PC-3 (cell line): ENCODE data around the gene POU2F1. TPM values are rescaled to one million over a fixed set of nuclear protein-coding genes. Genes with fewer than 3 reads are reported as not detected.

Experiments used
- ATAC-seq: fragments of 200-7000 bp; cut with Tn5 transposase; 2 replicates; pipeline ENCODE4 v1.9.1; 2020; ENCODE audit warnings: mild to moderate bottlenecking, moderate library complexity
- BruUV-seq: library from RNA; stranded (reverse); fragments of 400-500 nt; replicated peaks from 2 replicates; lab custom pipeline; 2021; lab: Mats Ljungman, UMichigan
- CTCF ChIA-PET: fragments of 300-600 bp; sonication (Branson Sonifier 250); formaldehyde crosslinking; loops from one replicate; lab custom pipeline; 2022; ENCODE audit warnings: antibody characterized with exemption; lab: Charles Lee
- POLR2A ChIA-PET: fragments of 300-600 bp; sonication (Branson Sonifier 250); formaldehyde crosslinking; loops from one replicate; lab custom pipeline; 2022; ENCODE audit warnings: antibody characterized with exemption; ENCODE audit not compliant: unreplicated experiment; lab: Charles Lee
- DNase-seq: peaks from one replicate; pipeline ENCODE4 v3.0.0-alpha.2; 2015
- H2AFZ ChIP-seq: fragments of 300-600 bp; sonication (generic); 2 replicates; pipeline ENCODE4 v1.6.0; 2016; ENCODE audit warnings: antibody characterized with exemption, low read length
- H3F3A ChIP-seq: fragments of 300-600 bp; sonication (generic); one replicate; pipeline ENCODE4 v1.6.0; 2017; ENCODE audit warnings: antibody characterized with exemption, low read length, control low read depth, mild to moderate bottlenecking; ENCODE audit not compliant: unreplicated experiment
- H3K27ac ChIP-seq: fragments of 300-600 bp; sonication (generic); 2 replicates; pipeline ENCODE4 v1.5.1; 2016; ENCODE audit warnings: mild to moderate bottlenecking, low read length
- H3K27me3 ChIP-seq: fragments of 300-600 bp; sonication (generic); 2 replicates; pipeline ENCODE4 v1.6.1; 2016; ENCODE audit warnings: low read length, mixed read lengths
- H3K36me3 ChIP-seq: fragments of 300-600 bp; sonication (generic); 2 replicates; pipeline ENCODE4 v1.6.1; 2016; ENCODE audit warnings: low read depth, mixed run types, low read length, mixed read lengths
- H3K4me1 ChIP-seq: fragments of 300-600 bp; sonication (generic); 2 replicates; pipeline ENCODE4 v1.5.1; 2016; ENCODE audit warnings: low read length; ENCODE audit not compliant: insufficient read depth
- H3K4me2 ChIP-seq: fragments of 300-600 bp; sonication (generic); 2 replicates; pipeline ENCODE4 v1.6.0; 2016; ENCODE audit warnings: low read length
- H3K4me3 ChIP-seq: fragments of 300-600 bp; sonication (generic); 2 replicates; pipeline ENCODE4 v1.5.1; 2016; ENCODE audit warnings: mild to moderate bottlenecking, low read length, mixed read lengths
- H3K79me2 ChIP-seq: fragments of 300-600 bp; sonication (generic); 2 replicates; pipeline ENCODE4 v1.6.1; 2017; ENCODE audit warnings: low read length, mixed read lengths
- H3K9ac ChIP-seq: fragments of 300-600 bp; sonication (generic); 2 replicates; pipeline ENCODE4 v1.6.0; 2016; ENCODE audit warnings: mild to moderate bottlenecking, low read length
- H3K9me2 ChIP-seq: fragments of 300-600 bp; sonication (generic); replicated peaks from 2 replicates; pipeline ENCODE4 v1.6.1; 2016; ENCODE audit warnings: mixed run types, low read length, mixed read lengths
- H3K9me3 ChIP-seq: fragments of 300-600 bp; sonication (generic); 2 replicates; pipeline ENCODE4 v1.6.1; 2016; ENCODE audit warnings: low read length, mixed read lengths
- H4K20me1 ChIP-seq: fragments of 300-600 bp; sonication (generic); 2 replicates; pipeline ENCODE4 v1.6.1; 2016; ENCODE audit warnings: low read length, mixed read lengths
- CTCF ChIP-seq: fragments of 300-600 bp; sonication (generic); conservative IDR thresholded peaks from 2 replicates; pipeline ENCODE4 v1.5.1; 2017; ENCODE audit warnings: antibody characterized with exemption, low read depth, mild to moderate bottlenecking, low read length
- EZH2 ChIP-seq: fragments of 300-600 bp; sonication (generic); IDR thresholded peaks from one replicate; pipeline ENCODE4 v1.6.1; 2017; ENCODE audit warnings: antibody characterized with exemption, mild to moderate bottlenecking, low read length; ENCODE audit not compliant: unreplicated experiment
- EZH2phosphoT487 ChIP-seq: fragments of 300-600 bp; sonication (generic); IDR thresholded peaks from 2 replicates; pipeline ENCODE4 v1.6.1; 2018; ENCODE audit warnings: mild to moderate bottlenecking, antibody characterized with exemption, low read length, borderline replicate concordance
- intact Hi-C: fragments of 100-400 bp; cut with micrococcal nuclease; formaldehyde crosslinking; loops from 2 replicates; pipeline ENCODE4 v1.9.0; 2023
- total RNA-seq: library from RNA; depleted of rRNA; stranded (reverse); fragments of >200 nt; gene quantifications from 2 replicates; pipeline ENCODE4 v1.2.3, GENCODE V29; 2014

Gene POU2F1
- total RNA-seq, 1 experiment from 2014 or later = 8.7 TPM

DNA sequence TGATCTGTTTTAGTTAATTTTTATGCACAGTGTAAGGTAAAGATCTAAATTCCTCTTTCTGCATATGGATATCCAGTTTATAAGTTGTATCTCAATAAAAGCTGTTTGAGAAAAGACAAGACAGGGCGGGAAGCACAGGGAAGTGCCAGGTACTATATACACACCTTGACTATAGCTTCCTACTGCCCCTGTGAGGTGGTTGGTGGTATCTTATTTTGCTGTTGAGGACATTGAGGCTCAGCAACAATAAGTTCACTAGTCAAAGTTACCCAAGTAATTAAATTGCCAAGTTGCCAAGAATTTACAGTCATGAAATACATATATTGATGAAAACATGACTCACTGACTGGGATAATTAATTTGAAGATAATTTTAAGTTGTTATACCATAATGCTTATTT is 188.5 kb downstream of the POU2F1 start:
- no peaks in the 10 kb centered on the region for H3K9me3 ChIP-seq
- intact Hi-C loops = no loop called here
- H3K9me2 ChIP-seq = no peaks in the 10 kb centered on the region
- no peak overlapping the region for H3K27ac ChIP-seq
- no TSS peak for BruUV-seq
- H3K4me2 ChIP-seq = no peak overlapping the region
- H3K36me3 ChIP-seq = peaks cover 15% of the 10 kb centered on the region; the same call in 1 of the 2 replicates
- H3K4me3 ChIP-seq = no peak overlapping the region
- peaks cover 4% of the 10 kb centered on the region for H3F3A ChIP-seq
- ChIA-PET CTCF (interaction anchor here (0.6 to 1.0 kb wide), 2 partner anchors 141 to 388 kb away, joined by 4 to 5 read pairs; no protein-coding TSS in a partner anchor), POLR2A (interaction anchor here (0.5 to 0.6 kb wide), 2 partner anchors 8 to 42 kb away, joined by 3 to 5 read pairs; no protein-coding TSS in a partner anchor)
- no peaks in the 10 kb centered on the region for H3K27me3 ChIP-seq
- H3K4me1 ChIP-seq = peaks cover 15% of the 10 kb centered on the region
- peak; percentile 56 for DNase-seq
- no peaks in the 10 kb centered on the region for H3K79me2 ChIP-seq
- 0 out of 2 replicates have a peak, but pooled peaks have one; percentile 34 for ATAC-seq
- H3K9ac ChIP-seq = no peak overlapping the region
- no peaks in the 10 kb centered on the region for H4K20me1 ChIP-seq
- TF ChIP-seq EZH2 (no peak), CTCF (peak; percentile 64), EZH2phosphoT487 (no peak)
- H2AFZ ChIP-seq = no peak overlapping the region

DNA sequence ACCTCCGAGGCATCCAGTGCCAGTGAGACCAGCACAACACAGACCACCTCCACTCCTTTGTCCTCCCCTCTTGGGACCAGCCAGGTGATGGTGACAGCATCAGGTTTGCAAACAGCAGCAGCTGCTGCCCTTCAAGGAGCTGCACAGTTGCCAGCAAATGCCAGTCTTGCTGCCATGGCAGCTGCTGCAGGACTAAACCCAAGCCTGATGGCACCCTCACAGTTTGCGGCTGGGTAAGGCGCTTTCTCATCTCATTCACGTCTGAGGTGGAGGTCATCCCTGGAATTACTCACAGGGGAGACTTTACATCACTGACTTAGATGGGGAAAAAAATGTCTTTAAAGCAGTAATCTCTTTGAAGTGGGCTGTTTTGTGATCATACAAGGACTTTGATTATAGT is 191.4 kb downstream of the POU2F1 start:
- Histone ChIP-seq H3K27ac (no peak overlapping the region), H4K20me1 (no peaks in the 10 kb centered on the region), H3K4me2 (no peak overlapping the region), H3K4me3 (no peak overlapping the region), H3K9ac (no peak overlapping the region), H3K4me1 (no peaks in the 10 kb centered on the region; the same call in 1 of the 2 replicates), H3K36me3 (peaks cover 12% of the 10 kb centered on the region; the same call in 1 of the 2 replicates), H3K9me3 (no peaks in the 10 kb centered on the region), H3K9me2 (no peaks in the 10 kb centered on the region), H3K79me2 (no peaks in the 10 kb centered on the region), H3F3A (peaks cover 4% of the 10 kb centered on the region), H3K27me3 (no peaks in the 10 kb centered on the region), H2AFZ (no peak overlapping the region)
- POLR2A ChIA-PET = no interaction called here
- no TSS peak for BruUV-seq
- CTCF ChIA-PET = no interaction called here
- DNase-seq = no peak
- intact Hi-C loops = no loop called here
- no peak for TF ChIP-seq EZH2phosphoT487
- TF ChIP-seq EZH2 = no peak
- TF ChIP-seq CTCF = no peak
- no peak for ATAC-seq

- POLR2A ChIA-PET = no interaction called here
- no peak overlapping the region for H3K4me2 ChIP-seq
- BruUV-seq = no TSS peak
Observed at GRCh38 chr1:167412920-167413319, 192.2 kb downstream of the POU2F1 start.

More at GRCh38 chr1:167412920-167413319, 192.2 kb downstream of the POU2F1 start:
- Histone ChIP-seq H3K4me1 (no peaks in the 10 kb centered on the region; the same call in 1 of the 2 replicates), H3K9me3 (no peaks in the 10 kb centered on the region), H3K9me2 (no peaks in the 10 kb centered on the region), H3F3A (no peaks in the 10 kb centered on the region), H3K36me3 (peaks cover 12% of the 10 kb centered on the region; the same call in 1 of the 2 replicates), H4K20me1 (no peaks in the 10 kb centered on the region), H3K4me3 (no peak overlapping the region), H2AFZ (no peak overlapping the region), H3K79me2 (no peaks in the 10 kb centered on the region), H3K9ac (no peak overlapping the region), H3K27me3 (no peaks in the 10 kb centered on the region), H3K27ac (no peak overlapping the region)
- CTCF ChIA-PET = no interaction called here
- TF ChIP-seq EZH2 (no peak), EZH2phosphoT487 (no peak), CTCF (no peak)
- intact Hi-C loops = no loop called here
- DNase-seq = no peak
- no peak for ATAC-seq
